GM12872 (cell line): ENCODE data around the gene UBE2L3.

ENCODE experiments used
- CTCF ChIP-seq: IDR thresholded peaks from 3 replicates; pipeline ENCODE4 v1.5.1; 2011; ENCODE audit warnings: low read depth, mild to moderate bottlenecking, low read length, moderate library complexity; ENCODE audit not compliant: insufficient read depth

Gene UBE2L3

DNA sequence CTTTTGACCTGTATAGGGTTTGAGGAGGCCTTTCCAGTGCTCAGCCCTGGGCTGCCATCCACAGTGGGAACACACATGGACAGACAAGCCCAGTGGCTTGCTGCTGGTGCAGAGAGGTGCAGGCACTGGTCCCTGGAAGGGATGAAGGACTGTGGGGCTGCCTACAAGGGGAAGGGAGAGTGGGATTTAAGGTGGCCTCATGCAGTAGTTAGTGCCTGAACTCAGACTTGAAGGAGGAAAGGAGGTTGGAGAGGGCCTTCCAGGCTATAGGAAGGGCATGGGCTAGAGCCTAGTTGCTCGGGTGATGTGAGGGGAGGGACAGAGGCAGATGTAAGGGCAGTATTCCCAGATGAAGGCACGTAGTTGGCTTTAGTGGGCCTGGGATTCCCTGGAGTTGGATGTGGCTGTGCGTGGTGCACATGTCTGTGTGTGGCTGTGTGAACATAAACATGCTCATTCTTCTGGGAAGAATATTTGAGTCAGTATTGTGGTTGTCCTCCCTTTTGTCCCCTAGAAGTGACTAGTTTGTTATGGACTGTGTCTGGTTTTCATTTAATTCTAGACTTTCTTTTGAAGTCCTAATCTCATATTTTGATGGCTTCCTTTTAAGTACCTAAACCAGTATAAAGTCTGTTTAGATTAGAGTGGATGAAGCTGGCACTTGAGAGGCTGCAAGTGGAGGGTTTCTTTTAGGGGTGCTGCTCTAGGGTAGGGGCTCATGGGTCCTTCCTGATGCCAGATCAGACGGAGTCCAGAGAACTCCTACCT is 43.9 kb downstream of the UBE2L3 start:
- no peak for TF ChIP-seq CTCF

DNA sequence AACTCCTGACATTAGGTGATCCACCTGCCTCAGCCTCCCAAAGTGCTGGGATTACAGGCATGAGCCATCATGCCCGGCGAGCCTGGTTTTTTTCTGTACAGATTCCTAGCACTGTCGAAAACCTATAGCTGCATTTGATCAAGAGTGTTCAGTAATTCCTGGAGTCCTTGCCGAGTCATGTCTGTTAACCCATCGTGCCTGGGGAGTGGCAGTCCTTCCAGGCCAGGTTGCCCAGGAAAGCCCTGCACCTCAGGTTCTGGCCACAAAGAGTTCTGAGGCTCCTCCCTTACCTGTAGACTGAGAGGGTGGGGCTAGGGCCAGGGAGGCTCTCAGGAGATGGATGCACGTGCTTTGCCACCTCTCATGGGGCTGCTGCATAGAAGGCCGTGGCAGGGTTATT is 45.3 kb downstream of the UBE2L3 start:
- TF ChIP-seq CTCF: no peak

DNA sequence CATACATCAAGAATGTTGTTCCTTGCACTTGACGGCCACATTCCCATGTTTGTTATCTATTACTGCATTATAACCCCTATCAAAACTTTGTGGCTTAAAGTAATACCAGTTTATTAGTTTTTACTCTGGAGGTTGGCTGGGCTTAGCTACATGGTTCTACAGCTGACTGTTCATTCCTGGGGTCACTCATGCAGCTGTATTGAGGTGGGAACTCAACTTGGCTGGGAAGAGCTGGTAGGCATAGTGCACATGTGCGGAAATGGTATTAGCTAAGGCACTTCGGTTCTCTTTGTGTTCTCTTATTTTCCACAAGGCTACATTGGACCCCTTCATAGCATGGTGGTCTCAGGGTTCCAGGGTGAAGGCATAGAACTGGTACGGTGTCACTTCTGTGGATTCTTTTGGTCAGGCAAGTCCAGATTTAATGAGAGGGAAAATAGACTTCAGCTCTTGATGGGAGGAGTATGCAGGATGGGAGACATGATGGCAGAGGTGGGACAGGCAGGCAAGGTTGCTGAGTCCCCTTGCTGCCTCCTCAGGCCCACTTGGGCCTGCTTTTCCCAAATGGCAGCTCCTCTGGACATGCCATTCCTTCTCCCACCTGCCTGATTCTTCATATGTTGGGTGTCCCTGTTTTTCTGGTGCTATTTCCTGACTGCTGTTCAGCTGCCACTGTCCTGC is 46.2 kb downstream of the UBE2L3 start:
- TF ChIP-seq CTCF: no peak

GRCh38 chr22:21615731-21616130 is 48.2 kb downstream of the UBE2L3 start:
- no peak for TF ChIP-seq CTCF

GRCh38 chr22:21621025-21621424 is 53.5 kb downstream of the UBE2L3 start:
- TF ChIP-seq CTCF: no peak

- no peak for TF ChIP-seq CTCF
Measured at GRCh38 chr22:21622011-21622918, 54.8 kb downstream of the UBE2L3 start.

- no peak for TF ChIP-seq CTCF
Measured at GRCh38 chr22:21622919-21623647, 55.6 kb downstream of the UBE2L3 start.
